ENCODE data around the gene MRPL18. TPM values are rescaled to one million over a fixed set of nuclear protein-coding genes. Genes with fewer than 3 reads are reported as not detected.
"Not testable (repeated sequence)": the region's sequence is repeated elsewhere in the genome, so short reads cannot be mapped to it uniquely, and the experiment has no call there.

The MRPL18 gene
- total RNA-seq, 1 donor from 2014 or later: 70.8 TPM

- ATAC-seq: no peak
- intact Hi-C loops (cut with micrococcal nuclease): no loop called here
Measured at GRCh38 chr6:159807150-159807858, 17.0 kb downstream of the MRPL18 start.

GRCh38 chr6:159808647-159809046 is 18.4 kb downstream of the MRPL18 start:
- intact Hi-C loops (cut with micrococcal nuclease): no loop called here
- ATAC-seq (no peak), DNase-seq (no peak)

More at GRCh38 chr6:159807150-159807858, 17.0 kb downstream of the MRPL18 start:
- no peak for DNase-seq

- DNase-seq (no peak), ATAC-seq (no peak)
- intact Hi-C loops (cut with micrococcal nuclease): no loop called here
Measured at GRCh38 chr6:159809149-159809548, 18.9 kb downstream of the MRPL18 start.

GRCh38 chr6:159813781-159814180 is 23.5 kb downstream of the MRPL18 start:
- DNase-seq: no peak
- intact Hi-C loops (cut with micrococcal nuclease): no loop called here
- no peak for ATAC-seq

GRCh38 chr6:159815410-159815809 is 25.1 kb downstream of the MRPL18 start:
- intact Hi-C loops (cut with micrococcal nuclease): no loop called here
- no peak for DNase-seq
- no peak for ATAC-seq

- DNase-seq; ATAC-seq; intact Hi-C loops (cut with micrococcal nuclease): not testable (repeated sequence)
Measured at GRCh38 chr6:159816775-159817174, 26.5 kb downstream of the MRPL18 start.

GRCh38 chr6:159817951-159818739 is 27.9 kb downstream of the MRPL18 start:
- no peak for ATAC-seq
- no peak for DNase-seq
- intact Hi-C loops (cut with micrococcal nuclease): no loop called here

GRCh38 chr6:159819098-159819497 is 28.8 kb downstream of the MRPL18 start:
- DNase-seq (no peak), ATAC-seq (no peak)
- intact Hi-C loops (cut with micrococcal nuclease): no loop called here

GRCh38 chr6:159819932-159820640 is 29.8 kb downstream of the MRPL18 start:
- intact Hi-C loops (cut with micrococcal nuclease): no loop called here
- ATAC-seq (no peak), DNase-seq (no peak)

GRCh38 chr6:159821122-159821521 is 30.9 kb downstream of the MRPL18 start:
- ATAC-seq: no peak
- intact Hi-C loops (cut with micrococcal nuclease): no loop called here
- DNase-seq: no peak

- intact Hi-C loops (cut with micrococcal nuclease): no loop called here
- ATAC-seq (no peak), DNase-seq (no peak)
Measured at GRCh38 chr6:159821726-159822125, 31.5 kb downstream of the MRPL18 start.

GRCh38 chr6:159823953-159824352 is 33.7 kb downstream of the MRPL18 start:
- intact Hi-C loops (cut with micrococcal nuclease): no loop called here
- no peak for ATAC-seq
- no peak for DNase-seq

- DNase-seq; intact Hi-C loops (cut with micrococcal nuclease); ATAC-seq: not testable (repeated sequence)
Measured at GRCh38 chr6:159824690-159825089, 34.4 kb downstream of the MRPL18 start.

- ATAC-seq (no peak), DNase-seq (no peak)
- intact Hi-C loops (cut with micrococcal nuclease): no loop called here
Measured at GRCh38 chr6:159826004-159826403, 35.7 kb downstream of the MRPL18 start.

GRCh38 chr6:159826968-159827647 is 36.8 kb downstream of the MRPL18 start:
- DNase-seq: peak; percentile 48
- intact Hi-C loops (cut with micrococcal nuclease): no loop called here
- ATAC-seq: peak; percentile 70

- intact Hi-C loops (cut with micrococcal nuclease): no loop called here
- ATAC-seq (no peak), DNase-seq (no peak)
Measured at GRCh38 chr6:159828074-159828473, 37.8 kb downstream of the MRPL18 start.

- intact Hi-C loops (cut with micrococcal nuclease): no loop called here
- no peak for DNase-seq
Measured at GRCh38 chr6:159829526-159829925, 39.3 kb downstream of the MRPL18 start.

GRCh38 chr6:159830501-159831372 is 40.5 kb downstream of the MRPL18 start:
- intact Hi-C loops (cut with micrococcal nuclease): no loop called here
- DNase-seq (no peak), ATAC-seq (no peak)

More at GRCh38 chr6:159829526-159829925, 39.3 kb downstream of the MRPL18 start:
- no peak for ATAC-seq

- DNase-seq (no peak), ATAC-seq (no peak)
- intact Hi-C loops (cut with micrococcal nuclease): no loop called here
Measured at GRCh38 chr6:159831373-159831679, 41.1 kb downstream of the MRPL18 start.
